WERI-Rb-1 (cell line): ENCODE data around the gene OSBP2.

Experiments used
- DNase-seq: peaks from one replicate; pipeline ENCODE4 v3.0.0-alpha.2; 2020
- H3K27ac ChIP-seq: fragments of 250-450 bp; sonication (Bioruptor Pico); 2 replicates; pipeline ENCODE4 v1.5.1; 2020; ENCODE audit warnings: mild to moderate bottlenecking, moderate library complexity
- H3K27me3 ChIP-seq: fragments of 250-450 bp; sonication (Bioruptor Pico); 2 replicates; pipeline ENCODE4 v1.5.1; 2021; ENCODE audit warnings: mild to moderate bottlenecking, low read depth, moderate library complexity; ENCODE audit not compliant: insufficient read depth, severe bottlenecking
- H3K36me3 ChIP-seq: fragments of 250-450 bp; sonication (Bioruptor Pico); 2 replicates; pipeline ENCODE4 v1.5.1; 2020; ENCODE audit warnings: mild to moderate bottlenecking, moderate library complexity
- H3K4me3 ChIP-seq: 2 replicates; pipeline ENCODE4 v1.5.1; 2011; ENCODE audit warnings: low read depth, mild to moderate bottlenecking, control low read depth, low read length
- H3K9me3 ChIP-seq: fragments of 250-450 bp; sonication (Bioruptor Pico); 2 replicates; pipeline ENCODE4 v1.5.1; 2021; ENCODE audit warnings: mild to moderate bottlenecking, moderate library complexity; ENCODE audit not compliant: severe bottlenecking
- TF ChIP-seq, protein P1 (sequence below): IDR thresholded peaks from 2 replicates; pipeline ENCODE4 v1.5.1; 2011; ENCODE audit warnings: low read depth, mild to moderate bottlenecking, control low read depth, inconsistent platforms, low read length

Gene OSBP2

DNA sequence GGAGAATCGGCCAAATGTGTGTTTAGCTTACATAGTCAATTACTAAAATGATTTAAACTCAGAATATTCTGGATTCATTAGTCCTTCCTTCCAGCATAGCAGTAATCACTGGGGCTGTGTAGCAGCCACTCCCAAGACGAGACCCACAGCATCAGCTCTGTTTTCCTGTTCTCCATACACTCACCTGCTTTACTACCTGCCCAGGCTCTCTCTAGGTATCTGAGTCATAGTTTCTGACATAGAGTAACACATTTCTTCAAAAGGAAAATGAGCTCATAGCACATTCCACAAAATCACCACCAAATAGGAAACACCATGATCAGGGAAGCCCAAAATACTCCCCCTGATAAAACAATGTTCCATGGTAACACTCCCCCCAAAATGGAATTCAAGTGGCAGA lies 251.0 kb downstream of the OSBP2 start:
- Histone ChIP-seq H3K9me3 (no peaks in the 10 kb centered on the region), H3K4me3 (no peak overlapping the region), H3K27ac (no peak overlapping the region), H3K27me3 (no peaks in the 10 kb centered on the region), H3K36me3 (peaks cover 99% of the 10 kb centered on the region)
- DNase-seq: no peak
- TF ChIP-seq, protein P1, sequence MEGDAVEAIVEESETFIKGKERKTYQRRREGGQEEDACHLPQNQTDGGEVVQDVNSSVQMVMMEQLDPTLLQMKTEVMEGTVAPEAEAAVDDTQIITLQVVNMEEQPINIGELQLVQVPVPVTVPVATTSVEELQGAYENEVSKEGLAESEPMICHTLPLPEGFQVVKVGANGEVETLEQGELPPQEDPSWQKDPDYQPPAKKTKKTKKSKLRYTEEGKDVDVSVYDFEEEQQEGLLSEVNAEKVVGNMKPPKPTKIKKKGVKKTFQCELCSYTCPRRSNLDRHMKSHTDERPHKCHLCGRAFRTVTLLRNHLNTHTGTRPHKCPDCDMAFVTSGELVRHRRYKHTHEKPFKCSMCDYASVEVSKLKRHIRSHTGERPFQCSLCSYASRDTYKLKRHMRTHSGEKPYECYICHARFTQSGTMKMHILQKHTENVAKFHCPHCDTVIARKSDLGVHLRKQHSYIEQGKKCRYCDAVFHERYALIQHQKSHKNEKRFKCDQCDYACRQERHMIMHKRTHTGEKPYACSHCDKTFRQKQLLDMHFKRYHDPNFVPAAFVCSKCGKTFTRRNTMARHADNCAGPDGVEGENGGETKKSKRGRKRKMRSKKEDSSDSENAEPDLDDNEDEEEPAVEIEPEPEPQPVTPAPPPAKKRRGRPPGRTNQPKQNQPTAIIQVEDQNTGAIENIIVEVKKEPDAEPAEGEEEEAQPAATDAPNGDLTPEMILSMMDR: no peak

DNA sequence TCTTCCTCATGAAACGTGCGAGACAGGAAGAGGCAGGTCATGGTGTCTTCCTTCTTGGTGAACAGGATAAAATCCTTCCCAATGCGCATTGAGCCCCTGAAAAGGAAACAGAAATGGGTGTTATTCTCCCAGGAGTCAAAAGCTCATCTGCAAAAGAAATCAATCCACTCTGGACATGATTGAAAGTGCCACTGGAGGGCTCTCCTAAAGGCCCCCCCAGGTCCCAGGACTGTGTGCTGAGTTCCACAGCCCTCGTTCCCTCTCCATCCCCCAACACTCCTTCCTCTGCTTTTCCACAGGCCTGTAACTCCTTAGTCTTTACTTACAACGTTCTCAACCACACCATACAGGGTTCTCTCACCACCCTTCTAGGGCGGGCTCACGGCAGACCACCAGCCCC lies 251.7 kb downstream of the OSBP2 start:
- H3K9me3 ChIP-seq: no peaks in the 10 kb centered on the region
- TF ChIP-seq, protein P1: no peak
- no peak overlapping the region for H3K4me3 ChIP-seq
- no peaks in the 10 kb centered on the region for H3K27me3 ChIP-seq
- no peak for DNase-seq
- peaks cover 99% of the 10 kb centered on the region for H3K36me3 ChIP-seq
- H3K27ac ChIP-seq: no peak overlapping the region

DNA sequence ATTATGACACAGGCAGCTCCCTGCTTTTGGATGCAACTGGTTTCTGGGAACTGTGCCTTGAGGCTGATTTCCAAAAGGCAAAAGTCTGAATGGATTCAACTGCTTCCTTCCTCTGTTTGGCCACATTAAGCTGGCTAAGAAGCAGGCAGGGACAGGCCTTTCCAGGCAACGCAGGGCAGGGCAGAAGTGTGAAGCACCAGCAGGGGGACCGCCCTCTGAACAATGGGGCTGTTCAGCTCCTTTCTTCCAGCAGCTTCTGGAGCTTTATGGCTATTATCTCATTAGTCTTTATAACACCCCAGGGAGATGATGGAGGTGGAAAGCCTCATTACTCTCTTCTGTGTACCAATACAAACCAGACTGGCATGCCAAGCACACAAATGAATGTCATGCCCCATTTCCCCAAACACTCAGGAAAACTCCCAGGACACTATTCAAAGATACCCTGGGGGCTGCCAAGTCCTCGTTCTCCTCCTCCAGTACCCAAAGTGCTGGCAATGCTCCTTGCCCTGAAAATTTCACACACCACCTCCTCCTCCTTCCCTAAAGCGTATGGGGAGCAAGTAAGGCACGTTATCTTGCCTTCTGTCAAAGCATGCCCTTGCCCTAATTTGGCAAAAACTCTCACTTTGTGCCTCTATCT lies 252.6 kb downstream of the OSBP2 start:
- no peak overlapping the region for H3K4me3 ChIP-seq
- TF ChIP-seq, protein P1: no peak
- no peak overlapping the region for H3K27ac ChIP-seq
- DNase-seq: no peak
- H3K9me3 ChIP-seq: no peaks in the 10 kb centered on the region
- H3K36me3 ChIP-seq: peaks cover 96% of the 10 kb centered on the region
- no peaks in the 10 kb centered on the region for H3K27me3 ChIP-seq

DNA sequence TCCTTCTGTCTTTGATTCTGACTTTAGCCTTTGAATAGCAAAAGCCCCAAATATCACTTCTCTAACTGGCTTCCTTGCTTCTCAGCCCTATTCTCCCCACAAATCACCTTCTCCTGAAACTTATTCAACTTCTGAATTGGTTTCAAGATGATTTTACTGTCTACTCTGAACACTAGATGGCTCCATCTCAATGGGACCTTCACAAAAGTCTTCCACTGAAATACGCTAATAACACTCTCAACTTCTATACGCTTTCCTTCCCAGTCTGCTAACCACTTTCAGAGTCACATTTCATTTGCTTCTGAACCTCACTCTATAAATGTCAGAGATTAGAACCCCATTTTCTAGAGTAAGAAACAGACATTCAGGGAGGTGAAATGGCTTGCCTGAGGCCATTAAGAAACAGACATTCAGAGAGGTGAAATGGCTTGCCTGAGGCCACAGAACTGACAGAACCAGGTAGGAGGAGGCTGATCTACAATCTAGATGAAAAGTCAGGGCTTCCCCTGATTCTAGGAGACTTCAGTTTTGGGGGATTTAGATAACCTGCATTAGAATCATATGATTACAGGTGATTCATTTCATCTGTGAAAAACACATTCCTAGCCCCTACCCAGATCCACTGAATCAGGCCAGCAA lies 253.3 kb downstream of the OSBP2 start:
- Histone ChIP-seq H3K27me3 (no peaks in the 10 kb centered on the region), H3K36me3 (peaks cover 96% of the 10 kb centered on the region), H3K4me3 (no peak overlapping the region), H3K27ac (no peak overlapping the region), H3K9me3 (no peaks in the 10 kb centered on the region)
- TF ChIP-seq, protein P1: peak; percentile 33; the same call in 1 of the 2 replicates
- no peak for DNase-seq

DNA sequence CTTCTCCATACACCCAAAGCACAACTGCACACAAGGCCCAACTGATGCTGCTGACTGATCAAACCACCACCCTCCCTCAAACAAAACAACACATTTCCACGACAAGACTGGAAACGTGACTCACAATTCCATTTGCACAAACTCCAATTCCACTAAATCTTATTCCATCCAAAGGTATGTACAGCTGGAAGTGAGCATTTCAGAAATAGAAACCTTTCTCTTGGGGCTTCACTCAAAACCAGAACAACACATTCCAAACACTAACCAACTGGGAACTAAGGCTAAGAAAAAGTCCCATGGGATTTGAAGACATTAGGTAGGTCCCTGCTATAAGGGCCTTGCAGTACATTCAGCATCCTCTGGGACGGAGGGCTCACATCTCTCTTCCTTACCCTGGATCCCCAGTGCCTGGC lies 254.3 kb downstream of the OSBP2 start:
- no peak for DNase-seq
- Histone ChIP-seq H3K4me3 (no peak overlapping the region), H3K27ac (no peak overlapping the region), H3K36me3 (peaks cover 95% of the 10 kb centered on the region), H3K27me3 (no peaks in the 10 kb centered on the region), H3K9me3 (no peaks in the 10 kb centered on the region)
- TF ChIP-seq, protein P1: no peak
